ENCODE data around the gene TSPAN15.

TSPAN15 gene

GRCh38 chr10:69468751-69469089 lies 17.5 kb downstream of the TSPAN15 start:
- no peaks in the 10 kb centered on the region for H3K79me2 ChIP-seq (ENCODE audit: insufficient read depth, low read length)
- H3K9ac ChIP-seq (ENCODE audit: low read depth, low read length, poor library complexity, severe bottlenecking): no peak overlapping the region
- no peak overlapping the region for H3K4me2 ChIP-seq (ENCODE audit: low read depth, low read length, poor library complexity, severe bottlenecking)
- no peaks in the 10 kb centered on the region for H3K27me3 ChIP-seq (ENCODE audit: insufficient read depth, low read length, poor library complexity, severe bottlenecking)
- no peak overlapping the region for H3K4me3 ChIP-seq (ENCODE audit: low read length, poor library complexity, severe bottlenecking)
- H3K9me3 ChIP-seq (ENCODE audit: insufficient read depth, low read depth, low read length): no peaks in the 10 kb centered on the region
- H3K4me1 ChIP-seq (ENCODE audit: insufficient read depth, low read length, poor library complexity, severe bottlenecking): peaks cover 32% of the 10 kb centered on the region
- H3K9me2 ChIP-seq (replicated peaks; ENCODE audit: low read depth, low read length): no peaks in the 10 kb centered on the region
- H4K20me1 ChIP-seq (ENCODE audit: insufficient read depth, low read length, poor library complexity, severe bottlenecking): no peaks in the 10 kb centered on the region
- no peaks in the 10 kb centered on the region for H3F3A ChIP-seq (ENCODE audit: low read depth)
- H2AFZ ChIP-seq (ENCODE audit: low read length): no peak overlapping the region
- no peaks in the 10 kb centered on the region for H3K36me3 ChIP-seq (ENCODE audit: insufficient read depth, low read length)
- TF ChIP-seq CTCF (conservative IDR thresholded peaks at IDR 0.05; ENCODE audit: low read length) (no peak), EZH2phosphoT487 (IDR thresholded peaks at IDR 0.05; ENCODE audit: borderline replicate concordance) (no peak)

GRCh38 chr10:69469976-69470375 lies 18.7 kb downstream of the TSPAN15 start:
- Histone ChIP-seq H3K4me1 (ENCODE audit: insufficient read depth, low read length, poor library complexity, severe bottlenecking) (peaks cover 23% of the 10 kb centered on the region), H3K4me3 (ENCODE audit: low read length, poor library complexity, severe bottlenecking) (no peak overlapping the region)
- no peak for TF ChIP-seq CTCF (conservative IDR thresholded peaks at IDR 0.05; ENCODE audit: low read length)
- no peak for TF ChIP-seq EZH2phosphoT487 (IDR thresholded peaks at IDR 0.05; ENCODE audit: borderline replicate concordance)

GRCh38 chr10:69470463-69471384 lies 19.5 kb downstream of the TSPAN15 start:
- no peak overlapping the region for H3K4me3 ChIP-seq (ENCODE audit: low read length, poor library complexity, severe bottlenecking)
- no peaks in the 10 kb centered on the region for H3K27me3 ChIP-seq (ENCODE audit: insufficient read depth, low read length, poor library complexity, severe bottlenecking)
- peaks cover 15% of the 10 kb centered on the region for H3K4me1 ChIP-seq (ENCODE audit: insufficient read depth, low read length, poor library complexity, severe bottlenecking)
- H3K9me2 ChIP-seq (replicated peaks; ENCODE audit: low read depth, low read length): no peaks in the 10 kb centered on the region
- H3K9ac ChIP-seq (ENCODE audit: low read depth, low read length, poor library complexity, severe bottlenecking): no peak overlapping the region
- H2AFZ ChIP-seq (ENCODE audit: low read length): no peak overlapping the region
- H3F3A ChIP-seq (ENCODE audit: low read depth): no peaks in the 10 kb centered on the region
- no peaks in the 10 kb centered on the region for H4K20me1 ChIP-seq (ENCODE audit: insufficient read depth, low read length, poor library complexity, severe bottlenecking)
- H3K9me3 ChIP-seq (ENCODE audit: insufficient read depth, low read depth, low read length): no peaks in the 10 kb centered on the region
- TF ChIP-seq CTCF (conservative IDR thresholded peaks at IDR 0.05; ENCODE audit: low read length) (no peak), EZH2phosphoT487 (IDR thresholded peaks at IDR 0.05; ENCODE audit: borderline replicate concordance) (no peak)
- H3K36me3 ChIP-seq (ENCODE audit: insufficient read depth, low read length): no peaks in the 10 kb centered on the region
- H3K79me2 ChIP-seq (ENCODE audit: insufficient read depth, low read length): no peaks in the 10 kb centered on the region
- no peak overlapping the region for H3K4me2 ChIP-seq (ENCODE audit: low read depth, low read length, poor library complexity, severe bottlenecking)

More at GRCh38 chr10:69469976-69470375, 18.7 kb downstream of the TSPAN15 start:
- Histone ChIP-seq H3K79me2 (ENCODE audit: insufficient read depth, low read length) (no peaks in the 10 kb centered on the region), H3K9me2 (replicated peaks; ENCODE audit: low read depth, low read length) (no peaks in the 10 kb centered on the region), H3K9ac (ENCODE audit: low read depth, low read length, poor library complexity, severe bottlenecking) (no peak overlapping the region), H3K27me3 (ENCODE audit: insufficient read depth, low read length, poor library complexity, severe bottlenecking) (no peaks in the 10 kb centered on the region), H3K9me3 (ENCODE audit: insufficient read depth, low read depth, low read length) (no peaks in the 10 kb centered on the region), H4K20me1 (ENCODE audit: insufficient read depth, low read length, poor library complexity, severe bottlenecking) (no peaks in the 10 kb centered on the region), H2AFZ (ENCODE audit: low read length) (no peak overlapping the region), H3F3A (ENCODE audit: low read depth) (no peaks in the 10 kb centered on the region), H3K36me3 (ENCODE audit: insufficient read depth, low read length) (no peaks in the 10 kb centered on the region), H3K4me2 (ENCODE audit: low read depth, low read length, poor library complexity, severe bottlenecking) (no peak overlapping the region)
